ENCODE measurements around the gene MARS2. TPM values are rescaled to one million over a fixed set of nuclear protein-coding genes. Genes with fewer than 3 reads are reported as not detected.
"Not testable (repeated sequence)": the region's sequence is repeated elsewhere in the genome, so short reads cannot be mapped to it uniquely, and the experiment has no call there.

The MARS2 gene
- polyA plus RNA-seq, 10 donors = 3.3 to 5.0 (median 4.1) TPM

DNA sequence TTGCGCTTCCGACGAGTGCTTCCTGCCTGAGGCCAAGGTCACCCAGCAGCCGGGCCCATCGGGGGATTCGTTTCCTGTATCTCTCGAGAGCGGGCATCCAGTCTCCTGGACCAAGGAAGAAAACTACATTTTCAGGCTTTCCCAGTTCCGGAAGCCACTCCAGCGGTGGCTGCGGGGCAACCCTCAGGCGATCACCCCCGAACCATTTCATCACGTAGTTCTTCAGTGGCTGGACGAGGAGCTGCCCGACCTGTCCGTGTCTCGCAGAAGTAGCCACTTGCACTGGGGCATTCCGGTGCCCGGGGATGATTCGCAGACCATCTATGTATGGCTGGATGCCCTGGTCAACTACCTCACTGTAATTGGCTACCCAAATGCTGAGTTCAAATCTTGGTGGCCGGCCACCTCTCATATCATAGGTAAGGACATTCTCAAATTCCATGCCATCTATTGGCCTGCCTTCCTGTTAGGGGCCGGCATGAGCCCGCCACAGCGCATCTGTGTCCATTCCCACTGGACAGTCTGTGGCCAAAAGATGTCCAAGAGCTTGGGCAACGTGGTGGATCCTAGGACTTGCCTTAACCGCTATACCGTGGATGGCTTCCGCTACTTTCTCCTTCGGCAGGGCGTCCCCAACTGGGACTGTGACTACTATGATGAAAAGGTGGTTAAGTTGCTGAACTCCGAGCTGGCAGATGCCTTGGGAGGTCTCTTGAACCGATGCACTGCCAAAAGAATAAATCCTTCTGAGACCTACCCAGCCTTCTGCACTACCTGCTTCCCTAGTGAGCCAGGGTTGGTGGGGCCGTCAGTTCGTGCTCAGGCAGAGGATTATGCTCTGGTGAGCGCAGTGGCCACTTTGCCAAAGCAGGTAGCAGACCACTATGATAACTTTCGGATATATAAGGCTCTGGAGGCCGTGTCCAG is 1.0 kb downstream of the MARS2 start:
- peak in 1 of 3 donors; percentile 4 for DNase-seq

DNA sequence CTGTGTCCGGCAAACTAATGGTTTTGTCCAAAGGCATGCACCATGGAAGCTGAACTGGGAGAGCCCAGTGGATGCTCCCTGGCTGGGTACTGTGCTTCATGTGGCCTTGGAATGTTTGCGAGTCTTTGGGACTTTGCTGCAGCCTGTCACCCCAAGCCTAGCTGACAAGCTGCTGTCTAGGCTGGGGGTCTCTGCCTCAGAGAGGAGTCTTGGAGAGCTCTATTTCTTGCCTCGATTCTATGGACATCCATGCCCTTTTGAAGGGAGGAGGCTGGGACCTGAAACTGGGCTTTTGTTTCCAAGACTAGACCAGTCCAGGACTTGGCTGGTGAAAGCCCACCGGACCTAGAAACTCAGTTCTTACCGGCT is 1.7 kb downstream of the MARS2 start:
- peak in 1 of 3 donors; percentile 2 for DNase-seq

DNA sequence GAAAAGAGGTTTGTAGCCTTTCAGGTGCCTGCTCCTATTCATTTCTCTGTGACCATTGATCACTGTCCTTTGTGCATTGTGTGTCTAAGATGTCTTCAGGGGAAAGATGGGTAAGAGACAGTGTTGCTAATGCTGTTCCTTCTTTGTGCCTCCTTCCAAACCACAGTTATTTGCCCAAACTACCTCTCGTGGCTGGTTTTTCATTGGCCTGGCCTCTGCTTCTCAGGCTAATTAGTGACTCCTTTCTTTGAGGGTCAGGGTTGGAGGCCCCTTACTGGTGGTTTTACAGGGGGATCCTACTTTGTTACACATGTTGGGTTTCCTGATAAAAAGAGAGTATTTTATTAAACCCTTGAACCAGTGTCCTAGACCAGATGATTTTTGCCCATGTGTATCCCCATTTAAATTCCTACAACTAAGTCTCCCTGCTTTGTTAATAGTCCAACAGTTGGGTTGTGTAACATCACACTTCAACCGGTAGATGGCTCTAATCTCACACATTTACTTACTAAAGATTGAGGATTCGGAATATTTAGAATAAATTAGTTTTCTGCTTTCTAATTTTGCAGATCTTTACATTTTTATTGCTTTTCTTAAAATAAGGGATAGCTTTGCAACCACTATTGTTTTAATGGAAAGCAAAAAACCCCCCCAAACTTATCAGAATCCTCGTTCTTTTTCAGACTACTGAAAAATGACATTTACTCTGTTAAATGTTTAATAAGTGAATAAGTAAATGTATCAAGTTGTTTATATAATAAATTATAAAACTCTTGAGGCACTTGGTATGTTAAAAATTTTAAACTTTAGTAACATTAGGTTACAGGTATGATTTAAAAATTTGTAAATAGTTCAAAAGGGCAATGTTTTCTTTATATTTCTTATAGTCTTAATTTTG is 2.4 kb downstream of the MARS2 start:
- peak in 2 of 3 donors; percentile 26 to 48 for DNase-seq

DNA sequence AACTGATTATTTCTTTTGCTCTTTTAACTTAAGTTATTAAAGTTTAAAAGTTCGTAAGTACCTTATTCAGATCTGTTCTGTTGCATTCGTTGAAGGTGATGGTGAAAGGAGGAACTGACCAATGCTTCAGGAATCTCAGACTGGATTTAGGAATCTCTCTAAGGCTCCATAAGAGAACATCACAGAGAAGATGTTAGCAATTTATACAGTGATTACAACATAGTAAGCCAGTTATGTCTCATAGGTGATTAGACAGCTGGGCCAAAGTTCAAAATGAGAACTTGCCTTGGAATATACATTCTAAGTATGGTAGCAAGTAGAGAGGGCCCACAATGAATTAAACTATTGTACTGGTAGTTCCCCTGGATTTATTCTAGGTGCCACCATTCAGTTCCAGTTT is 3.2 kb downstream of the MARS2 start:
- peak in 1 of 3 donors; percentile 26 for DNase-seq

DNA sequence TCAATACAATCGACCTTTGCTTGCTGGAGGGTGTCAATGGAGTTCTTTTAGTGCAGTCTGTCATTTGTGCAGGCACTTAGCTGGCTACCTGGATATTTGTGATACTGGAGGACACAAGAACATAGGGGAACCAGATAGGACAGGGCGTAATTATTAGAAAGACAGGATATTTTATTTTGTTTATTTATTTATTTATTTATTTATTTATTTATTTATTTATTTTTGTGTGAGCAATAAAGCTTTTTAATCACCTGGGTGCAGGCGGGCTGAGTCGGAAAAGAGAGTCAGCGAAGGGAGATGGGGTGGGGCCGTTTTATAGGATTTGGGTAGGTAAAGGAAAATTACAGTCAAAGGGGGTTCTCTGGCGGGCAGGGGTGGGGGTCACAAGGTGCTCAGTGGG is 4.0 kb downstream of the MARS2 start:
- DNase-seq = not testable (repeated sequence)

DNA sequence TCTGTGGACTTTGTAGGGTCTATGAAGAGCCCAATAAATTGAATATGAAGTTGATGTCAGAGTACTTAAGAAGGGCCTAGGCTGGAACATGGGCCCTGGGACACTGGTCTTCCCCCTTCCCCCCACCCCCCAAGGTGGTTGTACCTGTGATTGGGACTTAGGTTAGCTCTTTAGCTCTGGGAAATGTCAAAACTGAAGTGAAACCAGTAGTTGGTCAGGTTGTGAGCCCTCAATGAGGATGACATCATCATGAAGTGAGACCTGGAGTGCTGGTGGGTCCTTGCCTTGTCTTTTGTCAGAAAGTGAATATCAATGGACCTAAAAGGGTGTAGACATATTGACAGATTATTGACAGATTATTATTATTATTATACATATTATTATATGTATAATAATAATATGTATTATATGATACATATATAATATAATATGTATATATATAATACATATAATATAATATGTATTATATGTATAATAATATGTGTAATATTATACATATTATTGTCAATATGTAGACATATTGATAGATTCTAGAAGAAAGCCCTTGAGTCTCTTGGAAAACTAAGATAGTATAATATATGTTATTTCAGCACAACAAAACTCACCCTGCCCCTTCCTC is 5.4 kb downstream of the MARS2 start:
- no peak for DNase-seq

DNA sequence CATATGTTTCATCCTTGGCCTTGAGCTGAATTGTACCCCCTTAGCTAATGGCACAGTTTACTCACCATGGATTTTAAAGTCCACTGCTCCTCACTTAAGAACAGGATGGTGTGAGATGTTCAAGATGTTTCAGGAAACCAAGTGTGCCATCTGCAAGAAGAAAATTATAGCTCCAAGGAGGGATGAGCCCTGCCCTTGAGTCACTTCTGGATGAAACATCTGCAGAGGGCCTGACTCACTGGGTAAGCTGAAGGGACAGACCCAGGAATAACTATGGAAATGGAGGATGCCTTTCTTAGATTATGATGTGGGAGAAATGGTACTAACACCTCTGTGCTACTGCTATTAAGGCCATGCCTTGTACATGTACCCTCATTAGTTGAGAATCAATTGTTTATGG is 6.4 kb downstream of the MARS2 start:
- no peak for DNase-seq

DNA sequence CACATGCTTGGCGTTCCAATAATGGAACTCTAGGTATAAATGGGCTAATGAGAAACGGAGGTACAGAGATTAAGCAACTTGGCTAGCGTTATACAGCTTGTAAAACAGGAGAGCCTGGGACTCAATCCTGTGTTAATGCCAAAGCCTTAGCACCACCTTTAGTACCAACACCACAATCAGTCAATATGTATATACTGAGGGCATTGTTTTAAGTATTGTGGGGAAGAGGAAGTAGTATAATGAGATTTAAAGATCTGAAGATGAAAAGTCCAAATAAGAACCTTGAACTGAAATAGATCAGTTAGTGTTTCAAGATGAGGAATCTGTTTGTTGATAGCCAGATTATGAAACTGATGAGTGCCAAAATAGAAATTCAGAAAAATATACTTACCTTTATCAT is 8.1 kb downstream of the MARS2 start:
- DNase-seq = no peak

DNA sequence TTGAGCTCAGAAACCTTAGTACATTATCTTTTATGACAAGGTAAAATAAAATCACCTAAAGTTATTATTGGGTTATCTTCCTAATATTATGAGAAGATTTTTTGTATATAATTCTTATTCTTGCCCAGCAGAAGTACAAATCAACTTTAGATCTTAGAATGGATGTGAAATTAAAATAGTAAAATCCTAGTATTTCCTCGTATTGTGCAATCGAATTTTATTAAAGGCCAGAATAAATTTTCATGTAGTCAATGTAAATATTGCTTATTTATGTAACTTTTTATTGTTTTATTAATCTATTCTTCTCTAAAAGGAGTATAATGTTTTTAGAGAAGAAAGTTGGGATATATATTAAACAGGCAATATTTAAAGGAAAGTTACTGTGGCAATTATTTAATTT is 12.7 kb downstream of the MARS2 start:
- DNase-seq = no peak

DNA sequence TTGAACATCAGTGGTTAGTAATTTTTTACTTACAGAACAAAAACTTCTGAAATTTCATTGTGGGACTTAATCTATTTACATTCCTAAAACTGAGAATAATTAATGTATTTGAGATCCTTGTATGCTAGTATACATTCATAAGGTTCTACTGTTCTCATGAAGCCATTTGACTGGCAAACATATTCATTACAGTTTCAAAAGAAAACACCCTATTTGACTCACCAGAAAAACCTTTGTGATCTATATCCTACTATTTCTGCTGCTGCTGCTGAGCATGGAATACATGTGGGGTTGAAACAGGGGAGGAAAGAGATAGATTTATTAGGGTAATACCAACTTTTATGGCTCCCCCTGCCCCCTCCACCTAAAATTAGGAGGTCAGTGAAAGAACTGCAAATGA is 21.8 kb downstream of the MARS2 start:
- DNase-seq = no peak

DNA sequence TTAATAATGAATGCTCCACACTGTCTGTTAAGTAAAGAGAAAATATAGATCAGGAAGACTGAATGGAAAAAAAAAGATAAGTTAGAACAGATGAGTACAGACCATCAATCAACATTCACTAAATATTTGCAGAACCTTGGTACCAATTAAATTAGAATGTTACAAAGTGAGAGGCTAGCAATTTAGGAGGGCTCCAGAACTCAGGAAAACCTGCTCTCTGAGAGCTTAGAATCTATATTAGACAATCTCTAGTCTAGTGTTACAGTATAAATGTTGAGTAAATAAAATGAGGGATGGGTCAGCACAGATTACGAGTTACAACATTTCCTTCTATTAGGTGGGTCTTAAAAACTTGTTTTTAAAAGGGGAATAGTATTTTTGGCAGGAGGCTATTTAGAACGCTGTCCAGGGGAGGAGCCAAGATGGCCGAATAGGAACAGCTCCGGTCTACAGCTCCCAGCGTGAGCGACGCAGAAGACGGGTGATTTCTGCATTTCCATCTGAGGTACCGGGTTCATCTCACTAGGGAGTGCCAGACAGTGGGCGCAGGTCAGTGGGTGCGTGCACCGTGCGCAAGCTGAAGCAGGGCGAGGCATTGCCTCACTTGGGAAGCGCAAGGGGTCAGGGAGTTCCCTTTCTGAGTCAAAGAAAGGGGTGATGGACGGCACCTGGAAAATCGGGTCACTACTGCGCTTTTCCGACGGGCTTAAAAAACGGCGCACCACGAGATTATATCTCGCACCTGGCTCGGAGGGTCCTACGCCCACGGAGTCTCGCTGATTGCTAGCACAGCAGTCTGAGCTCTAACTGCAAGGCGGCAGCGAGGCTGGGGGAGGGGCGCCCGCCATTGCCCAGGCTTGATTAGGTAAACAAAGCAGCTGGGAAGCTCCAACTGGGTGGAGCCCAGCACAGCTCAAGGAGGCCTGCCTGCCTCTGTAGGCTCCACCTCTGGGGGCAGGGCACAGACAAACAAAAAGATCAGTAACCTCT is 23.7 kb downstream of the MARS2 start:
- not testable (repeated sequence) for DNase-seq

DNA sequence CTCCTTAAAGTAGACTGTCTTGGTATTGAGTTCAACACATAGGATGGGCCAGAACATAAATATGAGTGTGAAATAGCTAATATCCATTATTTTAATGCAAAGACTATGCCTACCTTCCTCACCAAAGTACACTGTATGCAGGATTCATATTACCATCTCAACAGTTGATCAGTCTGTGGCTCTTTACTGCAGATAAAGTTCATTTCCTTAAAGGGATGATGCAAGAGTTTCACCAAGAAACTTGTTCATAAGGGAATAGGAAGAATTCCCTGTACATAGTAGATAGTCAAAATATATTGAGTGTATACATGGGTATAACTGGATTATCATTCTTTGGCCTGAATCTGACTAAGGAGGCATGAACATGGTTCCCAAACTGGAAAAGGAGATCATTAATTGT is 35.0 kb downstream of the MARS2 start:
- DNase-seq = no peak

Other genes with a start within 250 kb of the MARS2 start
- gene HSPD1, start 205.5 kb upstream of the MARS2 start, polyA plus RNA-seq (ENCODE audit: insufficient read length in 10 of 10) = 100 to 1,000 TPM; 213 to 315 (median 283) TPM
- 100 to 1,000 TPM in 9 of 10 donors, 10 to 100 TPM in 1; 99.7 to 176 (median 127) TPM for gene HSPE1, start 205.0 kb upstream of the MARS2 start, polyA plus RNA-seq (ENCODE audit: insufficient read length in 10 of 10)
- 10 to 100 TPM; 38.0 to 50.7 (median 45.0) TPM for gene MOB4, start 189.3 kb upstream of the MARS2 start, polyA plus RNA-seq (ENCODE audit: insufficient read length in 10 of 10)
- 10 to 100 TPM; 14.3 to 26.1 (median 17.4) TPM for gene RFTN2, start 29.8 kb upstream of the MARS2 start, polyA plus RNA-seq (ENCODE audit: insufficient read length in 10 of 10)
- gene BOLL, start 80.0 kb downstream of the MARS2 start, polyA plus RNA-seq (ENCODE audit: insufficient read length in 10 of 10) = 1 to 10 TPM in 9 of 10 donors, under 1 TPM in 1; 0.79 to 2.5 (median 1.6) TPM
- gene PLCL1, start 99.2 kb downstream of the MARS2 start, polyA plus RNA-seq (ENCODE audit: insufficient read length in 10 of 10) = 10 to 100 TPM; 10.4 to 20.2 (median 17.1) TPM